A549 (cell line): ENCODE data around the gene A4GNT.

Experiments used
- CTCF ChIP-seq: fragments of >200 bp; sonication (Bioruptor Twin); formaldehyde crosslinking; IDR thresholded peaks from 3 replicates; pipeline ENCODE4 v1.5.1; 2016
- EP300 ChIP-seq, 2 experiments: fragments of >200 bp; sonication (Bioruptor Twin); formaldehyde crosslinking; IDR thresholded peaks; 2 replicates in 1 of 2; 3 replicates in 1 of 2; pipeline ENCODE4 v1.6.1; 2016 to 2017
- GATA3 ChIP-seq: IDR thresholded peaks from 2 replicates; pipeline ENCODE4 v1.6.1; 2012; ENCODE audit warnings: borderline replicate concordance
- HDAC2 ChIP-seq: fragments of 200-600 bp; sonication (generic); IDR thresholded peaks from 2 replicates; pipeline ENCODE4 v1.6.1; 2016
- MAX ChIP-seq: IDR thresholded peaks from 2 replicates; pipeline ENCODE4 v1.6.1; 2012
- MAZ ChIP-seq: fragments of 150-350 bp; IDR thresholded peaks from 2 replicates; pipeline ENCODE4 v1.6.1; 2014; ENCODE audit warnings: antibody characterized with exemption, low read depth, low read length, borderline replicate concordance
- NFE2L2 ChIP-seq: fragments of 150-350 bp; conservative IDR thresholded peaks from 2 replicates; pipeline ENCODE4 v1.6.1; 2014; ENCODE audit warnings: low read length
- REST ChIP-seq: fragments of 200-600 bp; sonication (generic); IDR thresholded peaks from 2 replicates; pipeline ENCODE4 v1.6.1; 2016; ENCODE audit warnings: antibody characterized with exemption, mild to moderate bottlenecking, moderate library complexity
- SREBF2 ChIP-seq: fragments of 450-650 bp; IDR thresholded peaks from 2 replicates; pipeline ENCODE4 v1.6.1; 2014; ENCODE audit warnings: mild to moderate bottlenecking, moderate library complexity

GRCh38 chr3:138125548-138126221 is 6.5 kb downstream of the A4GNT start:
- TF ChIP-seq CTCF, result no peak
- TF ChIP-seq MAZ, result no peak
- no peak for TF ChIP-seq MAX
- TF ChIP-seq NFE2L2, result no peak
- no peak for TF ChIP-seq HDAC2
- no peak for TF ChIP-seq SREBF2
- no peak for TF ChIP-seq EP300 (IDR thresholded peaks at IDR 0.05)
- no peak for TF ChIP-seq REST
- TF ChIP-seq GATA3, result no peak
